DOHH2 (cell line): ENCODE measurements around the gene CEACAM5.

Source experiments
- EZH2phosphoT487 ChIP-seq: fragments of 200-600 bp; sonication (generic); IDR thresholded peaks from 2 replicates; pipeline ENCODE4 v1.6.1; 2017; ENCODE audit warnings: borderline replicate concordance, mild to moderate bottlenecking, antibody characterized with exemption, low read length, moderate library complexity, mixed read lengths
- TF ChIP-seq, protein P1 (sequence below): fragments of 200-600 bp; sonication (generic); IDR thresholded peaks from one replicate; pipeline ENCODE4 v1.5.1; 2014; ENCODE audit warnings: antibody characterized with exemption, mild to moderate bottlenecking, low read depth, low read length; ENCODE audit not compliant: poor library complexity, severe bottlenecking

GRCh38 chr19:41709951-41710645 is 1.7 kb downstream of the CEACAM5 start:
- TF ChIP-seq, protein P1, sequence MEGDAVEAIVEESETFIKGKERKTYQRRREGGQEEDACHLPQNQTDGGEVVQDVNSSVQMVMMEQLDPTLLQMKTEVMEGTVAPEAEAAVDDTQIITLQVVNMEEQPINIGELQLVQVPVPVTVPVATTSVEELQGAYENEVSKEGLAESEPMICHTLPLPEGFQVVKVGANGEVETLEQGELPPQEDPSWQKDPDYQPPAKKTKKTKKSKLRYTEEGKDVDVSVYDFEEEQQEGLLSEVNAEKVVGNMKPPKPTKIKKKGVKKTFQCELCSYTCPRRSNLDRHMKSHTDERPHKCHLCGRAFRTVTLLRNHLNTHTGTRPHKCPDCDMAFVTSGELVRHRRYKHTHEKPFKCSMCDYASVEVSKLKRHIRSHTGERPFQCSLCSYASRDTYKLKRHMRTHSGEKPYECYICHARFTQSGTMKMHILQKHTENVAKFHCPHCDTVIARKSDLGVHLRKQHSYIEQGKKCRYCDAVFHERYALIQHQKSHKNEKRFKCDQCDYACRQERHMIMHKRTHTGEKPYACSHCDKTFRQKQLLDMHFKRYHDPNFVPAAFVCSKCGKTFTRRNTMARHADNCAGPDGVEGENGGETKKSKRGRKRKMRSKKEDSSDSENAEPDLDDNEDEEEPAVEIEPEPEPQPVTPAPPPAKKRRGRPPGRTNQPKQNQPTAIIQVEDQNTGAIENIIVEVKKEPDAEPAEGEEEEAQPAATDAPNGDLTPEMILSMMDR, result no peak
- no peak for TF ChIP-seq EZH2phosphoT487
